Loucy (cell line): ENCODE data around the gene TLE5.

ENCODE experiments used
- H2AFZ ChIP-seq: fragments of 200-600 bp; sonication (generic); 2 replicates; pipeline ENCODE4 v1.6.0; 2016; ENCODE audit warnings: antibody characterized with exemption, mild to moderate bottlenecking, low read length, moderate library complexity
- H3F3A ChIP-seq: fragments of 200-600 bp; 2 replicates; pipeline ENCODE4 v1.6.0; 2016; ENCODE audit warnings: antibody characterized with exemption, low read depth, mild to moderate bottlenecking
- H3K27me3 ChIP-seq: fragments of 200-600 bp; sonication (generic); 2 replicates; pipeline ENCODE4 v1.6.1; 2014; ENCODE audit warnings: low read length, mild to moderate bottlenecking; ENCODE audit not compliant: insufficient read depth, poor library complexity, severe bottlenecking
- H3K36me3 ChIP-seq: fragments of 200-600 bp; sonication (generic); 2 replicates; pipeline ENCODE4 v1.6.1; 2016; ENCODE audit warnings: low read length; ENCODE audit not compliant: insufficient read depth
- H3K4me1 ChIP-seq: fragments of 200-600 bp; sonication (generic); 2 replicates; pipeline ENCODE4 v1.5.1; 2014; ENCODE audit warnings: low read length, mild to moderate bottlenecking; ENCODE audit not compliant: insufficient read depth, poor library complexity, severe bottlenecking
- H3K4me2 ChIP-seq: fragments of 200-600 bp; sonication (generic); 2 replicates; pipeline ENCODE4 v1.6.0; 2014; ENCODE audit warnings: antibody characterized with exemption, low read length, low read depth, mild to moderate bottlenecking; ENCODE audit not compliant: poor library complexity, severe bottlenecking
- H3K4me3 ChIP-seq: fragments of 200-600 bp; sonication (generic); 2 replicates; pipeline ENCODE4 v1.5.1; 2014; ENCODE audit warnings: low read length, mild to moderate bottlenecking, mixed read lengths; ENCODE audit not compliant: poor library complexity, severe bottlenecking
- H3K79me2 ChIP-seq: fragments of 200-600 bp; sonication (generic); 2 replicates; pipeline ENCODE4 v1.6.1; 2014; ENCODE audit warnings: low read length; ENCODE audit not compliant: insufficient read depth
- H3K9ac ChIP-seq: fragments of 200-600 bp; sonication (generic); 2 replicates; pipeline ENCODE4 v1.6.0; 2014; ENCODE audit warnings: mild to moderate bottlenecking, low read depth, low read length, moderate library complexity; ENCODE audit not compliant: poor library complexity, severe bottlenecking
- H3K9me2 ChIP-seq: fragments of 200-600 bp; sonication (generic); replicated peaks from 2 replicates; pipeline ENCODE4 v1.6.1; 2016; ENCODE audit warnings: low read depth, low read length, mixed read lengths
- H3K9me3 ChIP-seq: fragments of 200-600 bp; sonication (generic); 2 replicates; pipeline ENCODE4 v1.6.1; 2014; ENCODE audit warnings: mild to moderate bottlenecking, antibody characterized with exemption, low read length, low read depth; ENCODE audit not compliant: insufficient read depth
- H4K20me1 ChIP-seq: fragments of 200-600 bp; sonication (generic); 2 replicates; pipeline ENCODE4 v1.6.0; 2014; ENCODE audit warnings: antibody characterized with exemption, low read length, mild to moderate bottlenecking; ENCODE audit not compliant: insufficient read depth, poor library complexity, severe bottlenecking
- EZH2phosphoT487 ChIP-seq: fragments of 200-600 bp; IDR thresholded peaks from 2 replicates; pipeline ENCODE4 v1.6.1; 2018; ENCODE audit warnings: antibody characterized with exemption, mild to moderate bottlenecking, moderate library complexity, borderline replicate concordance
- TF ChIP-seq, protein P1 (sequence below): fragments of 200-600 bp; sonication (generic); conservative IDR thresholded peaks from 2 replicates; pipeline ENCODE4 v1.5.1; 2014; ENCODE audit warnings: mild to moderate bottlenecking, antibody characterized with exemption, low read length

TLE5 gene

GRCh38 chr19:3042621-3043267, 19.6 kb downstream of the TLE5 start:
- H3K4me1 ChIP-seq: peaks cover 5% of the 10 kb centered on the region
- no peaks in the 10 kb centered on the region for H3K79me2 ChIP-seq
- no peak overlapping the region for H2AFZ ChIP-seq
- H3K9me3 ChIP-seq: no peaks in the 10 kb centered on the region
- no peaks in the 10 kb centered on the region for H3K36me3 ChIP-seq
- H3K9ac ChIP-seq: no peak overlapping the region
- no peaks in the 10 kb centered on the region for H3K9me2 ChIP-seq
- no peaks in the 10 kb centered on the region for H3F3A ChIP-seq
- no peak overlapping the region for H3K4me3 ChIP-seq
- no peaks in the 10 kb centered on the region for H3K27me3 ChIP-seq
- H4K20me1 ChIP-seq: no peaks in the 10 kb centered on the region
- H3K4me2 ChIP-seq: no peak overlapping the region
- no peak for TF ChIP-seq EZH2phosphoT487
- TF ChIP-seq, protein P1, sequence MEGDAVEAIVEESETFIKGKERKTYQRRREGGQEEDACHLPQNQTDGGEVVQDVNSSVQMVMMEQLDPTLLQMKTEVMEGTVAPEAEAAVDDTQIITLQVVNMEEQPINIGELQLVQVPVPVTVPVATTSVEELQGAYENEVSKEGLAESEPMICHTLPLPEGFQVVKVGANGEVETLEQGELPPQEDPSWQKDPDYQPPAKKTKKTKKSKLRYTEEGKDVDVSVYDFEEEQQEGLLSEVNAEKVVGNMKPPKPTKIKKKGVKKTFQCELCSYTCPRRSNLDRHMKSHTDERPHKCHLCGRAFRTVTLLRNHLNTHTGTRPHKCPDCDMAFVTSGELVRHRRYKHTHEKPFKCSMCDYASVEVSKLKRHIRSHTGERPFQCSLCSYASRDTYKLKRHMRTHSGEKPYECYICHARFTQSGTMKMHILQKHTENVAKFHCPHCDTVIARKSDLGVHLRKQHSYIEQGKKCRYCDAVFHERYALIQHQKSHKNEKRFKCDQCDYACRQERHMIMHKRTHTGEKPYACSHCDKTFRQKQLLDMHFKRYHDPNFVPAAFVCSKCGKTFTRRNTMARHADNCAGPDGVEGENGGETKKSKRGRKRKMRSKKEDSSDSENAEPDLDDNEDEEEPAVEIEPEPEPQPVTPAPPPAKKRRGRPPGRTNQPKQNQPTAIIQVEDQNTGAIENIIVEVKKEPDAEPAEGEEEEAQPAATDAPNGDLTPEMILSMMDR: no peak

GRCh38 chr19:3041761-3042620, 20.3 kb downstream of the TLE5 start:
- H3K27me3 ChIP-seq: no peaks in the 10 kb centered on the region
- H3K79me2 ChIP-seq: no peaks in the 10 kb centered on the region
- no peaks in the 10 kb centered on the region for H3K9me2 ChIP-seq
- no peaks in the 10 kb centered on the region for H4K20me1 ChIP-seq
- H3K9ac ChIP-seq: no peak overlapping the region
- no peak overlapping the region for H3K4me2 ChIP-seq
- H3K4me3 ChIP-seq: no peak overlapping the region
- no peaks in the 10 kb centered on the region for H3K9me3 ChIP-seq
- TF ChIP-seq, protein P1: no peak
- no peak for TF ChIP-seq EZH2phosphoT487
- no peaks in the 10 kb centered on the region for H3K4me1 ChIP-seq
- no peaks in the 10 kb centered on the region for H3F3A ChIP-seq
- H2AFZ ChIP-seq: no peak overlapping the region
- H3K36me3 ChIP-seq: no peaks in the 10 kb centered on the region

DNA sequence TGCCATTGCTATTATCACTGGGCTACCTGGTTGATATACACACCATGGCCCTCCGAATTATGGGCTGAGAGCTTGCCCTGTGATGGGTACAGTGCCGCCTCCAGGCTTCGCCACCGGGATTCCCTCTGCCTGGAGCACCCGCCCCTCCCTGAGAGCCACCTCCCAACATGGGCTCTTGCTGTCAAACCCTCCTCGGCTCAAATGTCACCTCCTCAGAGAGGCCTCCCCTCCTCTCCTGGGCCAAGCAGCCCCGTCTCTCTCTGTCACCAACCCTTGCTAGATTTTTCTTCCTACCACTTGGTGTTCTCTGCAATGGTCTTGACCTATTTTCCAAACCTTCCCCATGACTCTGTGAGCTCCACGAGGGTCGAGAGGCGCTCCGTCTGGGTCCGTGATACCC, 21.0 kb downstream of the TLE5 start:
- no peak overlapping the region for H3K4me2 ChIP-seq
- H3K9me3 ChIP-seq: no peaks in the 10 kb centered on the region
- H3F3A ChIP-seq: no peaks in the 10 kb centered on the region
- no peak overlapping the region for H2AFZ ChIP-seq
- H3K9ac ChIP-seq: no peak overlapping the region
- no peak overlapping the region for H3K4me3 ChIP-seq
- H3K79me2 ChIP-seq: no peaks in the 10 kb centered on the region
- TF ChIP-seq, protein P1: no peak
- TF ChIP-seq EZH2phosphoT487: no peak
- H3K27me3 ChIP-seq: no peaks in the 10 kb centered on the region
- no peaks in the 10 kb centered on the region for H3K9me2 ChIP-seq
- no peaks in the 10 kb centered on the region for H4K20me1 ChIP-seq
- H3K36me3 ChIP-seq: no peaks in the 10 kb centered on the region
- peaks cover 4% of the 10 kb centered on the region for H3K4me1 ChIP-seq
